ENCODE measurements around the gene SHH.

DNA sequence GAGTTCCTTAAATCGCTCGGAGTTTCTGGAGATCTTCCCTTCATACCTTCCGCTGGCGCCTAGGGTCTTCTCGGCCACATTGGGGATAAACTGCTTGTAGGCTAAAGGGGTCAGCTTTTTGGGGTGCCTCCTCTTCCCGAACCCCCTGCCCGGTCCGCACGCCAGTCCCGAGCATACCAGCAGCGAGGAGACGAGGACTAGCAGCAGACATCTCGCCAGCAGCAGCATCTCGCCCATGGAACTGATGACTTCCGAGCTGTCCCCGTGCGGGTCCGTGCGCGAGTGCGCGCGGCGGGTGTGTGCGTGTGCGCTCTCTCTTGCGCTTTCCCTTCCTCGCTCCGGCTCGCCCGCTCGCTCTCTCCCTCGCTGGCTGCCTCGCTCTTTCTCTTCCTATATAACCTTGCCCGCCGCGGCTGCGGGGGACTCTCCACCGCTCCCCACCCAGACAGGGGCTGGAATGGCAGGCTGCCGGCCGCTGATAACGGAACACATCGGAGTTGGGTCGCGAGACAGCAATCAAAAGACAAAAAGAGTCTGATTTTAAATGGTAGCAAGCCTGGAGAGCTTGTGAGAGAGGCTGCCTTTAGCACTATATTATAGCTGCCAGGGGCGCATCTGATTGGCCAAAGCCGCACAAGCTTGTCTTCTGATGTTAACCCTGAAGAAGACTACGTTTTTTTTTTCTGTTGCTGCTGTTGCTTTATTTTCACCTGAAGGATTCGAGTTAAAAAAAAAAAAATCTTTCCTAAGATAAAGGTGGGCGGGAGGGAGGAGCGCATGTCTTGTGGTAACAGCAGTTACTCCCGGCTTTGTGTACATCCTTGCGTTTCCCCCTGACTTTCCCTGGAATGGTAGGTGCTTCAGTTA, at the start of gene SHH:
- TF ChIP-seq CTCF (IDR thresholded peaks at IDR 0.05; ENCODE audit: low read depth, low read length, poor library complexity, severe bottlenecking), result no peak
- TF ChIP-seq EZH2phosphoT487 (IDR thresholded peaks at IDR 0.05; ENCODE audit: borderline replicate concordance, low read length), result 0 out of 2 replicates have a peak, but pooled peaks have one; percentile 43
